ENCODE results near the gene CASR.

CASR gene

GRCh38 chr3:122227036-122227781, 43.7 kb downstream of the CASR start:
- no peaks in the 10 kb centered on the region for H3K36me3 ChIP-seq (ENCODE audit: insufficient read depth, low read length)
- H3K27me3 ChIP-seq (ENCODE audit: insufficient read depth, low read length): no peaks in the 10 kb centered on the region
- H3K9me3 ChIP-seq (ENCODE audit: low read length): no peaks in the 10 kb centered on the region
- H3K4me1 ChIP-seq (ENCODE audit: insufficient read depth, low read length): no peaks in the 10 kb centered on the region
- no peak overlapping the region for H2AFZ ChIP-seq (ENCODE audit: low read depth, low read length)
- H3K4me3 ChIP-seq (ENCODE audit: low read length): no peak overlapping the region

- Histone ChIP-seq H2AFZ (ENCODE audit: low read depth, low read length) (no peak overlapping the region), H3K9me3 (ENCODE audit: low read length) (no peaks in the 10 kb centered on the region), H3K36me3 (ENCODE audit: insufficient read depth, low read length) (no peaks in the 10 kb centered on the region), H3K27me3 (ENCODE audit: insufficient read depth, low read length) (peaks cover 3% of the 10 kb centered on the region), H3K4me1 (ENCODE audit: insufficient read depth, low read length) (no peaks in the 10 kb centered on the region), H3K4me3 (ENCODE audit: low read length) (no peak overlapping the region)
Measured at GRCh38 chr3:122230174-122230573, 46.7 kb downstream of the CASR start.

- Histone ChIP-seq H2AFZ (ENCODE audit: low read depth, low read length) (no peak overlapping the region), H3K4me3 (ENCODE audit: low read length) (no peak overlapping the region), H3K4me1 (ENCODE audit: insufficient read depth, low read length) (no peaks in the 10 kb centered on the region), H3K27me3 (ENCODE audit: insufficient read depth, low read length) (peaks cover 3% of the 10 kb centered on the region), H3K9me3 (ENCODE audit: low read length) (no peaks in the 10 kb centered on the region), H3K36me3 (ENCODE audit: insufficient read depth, low read length) (no peaks in the 10 kb centered on the region)
Measured at GRCh38 chr3:122231465-122232157, 48.1 kb downstream of the CASR start.

GRCh38 chr3:122232485-122232884, 49.0 kb downstream of the CASR start:
- no peak overlapping the region for H2AFZ ChIP-seq (ENCODE audit: low read depth, low read length)
- no peaks in the 10 kb centered on the region for H3K36me3 ChIP-seq (ENCODE audit: insufficient read depth, low read length)
- H3K27me3 ChIP-seq (ENCODE audit: insufficient read depth, low read length): peaks cover 3% of the 10 kb centered on the region
- H3K4me1 ChIP-seq (ENCODE audit: insufficient read depth, low read length): no peaks in the 10 kb centered on the region
- H3K9me3 ChIP-seq (ENCODE audit: low read length): no peaks in the 10 kb centered on the region
- no peak overlapping the region for H3K4me3 ChIP-seq (ENCODE audit: low read length)

DNA sequence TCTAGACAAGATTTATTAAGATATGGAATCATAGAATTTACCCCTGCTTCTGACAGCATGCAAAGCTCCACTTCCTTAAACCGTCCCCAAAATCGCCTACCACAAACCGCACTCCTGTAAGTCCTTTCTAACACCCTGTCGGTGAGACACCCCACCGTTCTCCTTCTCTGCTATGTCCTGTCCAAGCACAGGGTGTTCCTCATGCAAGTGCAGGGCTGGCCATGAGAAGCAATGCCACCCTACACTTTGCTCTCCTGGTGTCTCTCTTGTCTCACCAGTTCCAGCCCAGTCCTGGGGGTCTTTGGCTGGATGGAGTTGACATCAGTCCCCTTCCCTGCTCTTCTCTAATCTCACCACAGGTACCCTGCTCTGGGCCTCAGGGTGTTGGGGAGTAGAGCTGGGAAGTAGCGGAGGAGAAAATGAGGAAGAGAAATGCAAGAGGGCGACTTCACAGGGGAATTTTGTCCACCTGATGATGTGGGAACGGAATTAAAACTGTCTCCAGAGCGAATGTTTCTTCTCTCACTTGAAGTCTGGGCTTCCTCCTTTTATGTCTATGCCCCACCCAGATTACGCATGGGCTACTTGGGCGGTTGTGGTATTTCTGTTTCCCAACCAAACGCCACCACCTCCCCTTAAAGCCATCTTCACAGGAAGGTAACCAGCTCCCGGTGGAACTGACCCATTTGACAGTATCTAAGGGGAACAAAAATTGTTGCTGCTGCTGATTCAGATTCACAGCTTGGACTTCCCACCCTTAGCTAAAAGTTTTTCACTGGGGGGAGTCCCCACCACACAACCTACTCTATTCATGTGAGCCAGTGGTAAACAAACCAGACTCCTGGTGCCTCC, 49.9 kb downstream of the CASR start:
- Histone ChIP-seq H3K4me1 (ENCODE audit: insufficient read depth, low read length) (no peaks in the 10 kb centered on the region), H3K36me3 (ENCODE audit: insufficient read depth, low read length) (no peaks in the 10 kb centered on the region), H3K4me3 (ENCODE audit: low read length) (no peak overlapping the region), H3K9me3 (ENCODE audit: low read length) (no peaks in the 10 kb centered on the region), H3K27me3 (ENCODE audit: insufficient read depth, low read length) (peaks cover 3% of the 10 kb centered on the region), H2AFZ (ENCODE audit: low read depth, low read length) (no peak overlapping the region)

DNA sequence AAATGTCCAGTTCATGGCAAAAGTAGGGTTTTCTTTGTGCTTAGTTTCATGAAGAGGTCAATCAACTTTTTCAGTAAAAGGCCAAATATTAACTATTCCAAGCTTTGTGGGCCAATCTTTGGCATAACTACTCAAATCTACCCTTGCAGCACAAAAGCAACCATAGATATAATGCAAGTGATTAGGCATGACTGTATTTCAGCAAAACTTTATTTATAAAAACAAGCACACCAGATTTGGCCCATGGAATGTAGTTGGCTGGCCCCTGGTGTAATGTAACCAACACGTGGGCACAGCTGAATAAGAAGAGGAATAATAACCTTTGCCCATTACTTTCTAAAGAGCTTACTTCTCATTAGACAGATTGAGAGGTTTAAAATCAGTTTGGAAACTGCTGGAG, 50.6 kb downstream of the CASR start:
- H3K36me3 ChIP-seq (ENCODE audit: insufficient read depth, low read length): no peaks in the 10 kb centered on the region
- no peak overlapping the region for H2AFZ ChIP-seq (ENCODE audit: low read depth, low read length)
- H3K4me1 ChIP-seq (ENCODE audit: insufficient read depth, low read length): no peaks in the 10 kb centered on the region
- no peak overlapping the region for H3K4me3 ChIP-seq (ENCODE audit: low read length)
- no peaks in the 10 kb centered on the region for H3K9me3 ChIP-seq (ENCODE audit: low read length)
- H3K27me3 ChIP-seq (ENCODE audit: insufficient read depth, low read length): peaks cover 3% of the 10 kb centered on the region

- H3K27me3 ChIP-seq (ENCODE audit: insufficient read depth, low read length): peaks cover 3% of the 10 kb centered on the region
- no peaks in the 10 kb centered on the region for H3K4me1 ChIP-seq (ENCODE audit: insufficient read depth, low read length)
- no peak overlapping the region for H2AFZ ChIP-seq (ENCODE audit: low read depth, low read length)
- H3K9me3 ChIP-seq (ENCODE audit: low read length): no peaks in the 10 kb centered on the region
- no peak overlapping the region for H3K4me3 ChIP-seq (ENCODE audit: low read length)
- H3K36me3 ChIP-seq (ENCODE audit: insufficient read depth, low read length): no peaks in the 10 kb centered on the region
Measured at GRCh38 chr3:122235147-122235546, 51.7 kb downstream of the CASR start.

DNA sequence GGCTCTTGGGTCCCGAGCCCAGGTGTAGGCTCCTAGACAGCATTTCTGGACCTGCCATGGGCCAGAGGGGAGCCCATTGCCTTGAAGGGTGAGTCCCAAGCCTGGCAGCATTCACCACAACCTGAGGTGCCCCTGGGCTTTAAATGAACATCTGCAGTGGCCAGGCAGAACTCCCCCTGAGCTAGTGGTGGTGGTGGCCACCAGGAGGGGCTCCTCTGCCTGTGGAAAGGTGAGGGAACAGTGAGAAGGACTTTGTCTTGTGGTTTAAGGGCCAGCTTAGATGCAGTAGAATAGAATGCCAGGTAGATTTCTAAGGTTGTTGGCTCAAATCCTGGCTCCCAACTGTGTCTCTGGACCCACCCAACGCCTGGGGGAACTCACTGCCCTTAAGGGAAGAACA, 55.6 kb downstream of the CASR start:
- Histone ChIP-seq H3K4me1 (ENCODE audit: insufficient read depth, low read length) (no peaks in the 10 kb centered on the region), H3K4me3 (ENCODE audit: low read length) (no peak overlapping the region), H3K27me3 (ENCODE audit: insufficient read depth, low read length) (peaks cover 2% of the 10 kb centered on the region), H3K36me3 (ENCODE audit: insufficient read depth, low read length) (no peaks in the 10 kb centered on the region), H3K9me3 (ENCODE audit: low read length) (no peaks in the 10 kb centered on the region), H2AFZ (ENCODE audit: low read depth, low read length) (no peak overlapping the region)

GRCh38 chr3:122245513-122246174, 62.2 kb downstream of the CASR start:
- H3K27me3 ChIP-seq (ENCODE audit: insufficient read depth, low read length): peaks cover 8% of the 10 kb centered on the region
- no peaks in the 10 kb centered on the region for H3K36me3 ChIP-seq (ENCODE audit: insufficient read depth, low read length)
- H3K4me1 ChIP-seq (ENCODE audit: insufficient read depth, low read length): no peaks in the 10 kb centered on the region
- H3K9me3 ChIP-seq (ENCODE audit: low read length): no peaks in the 10 kb centered on the region
- H3K4me3 ChIP-seq (ENCODE audit: low read length): no peak overlapping the region
- no peak overlapping the region for H2AFZ ChIP-seq (ENCODE audit: low read depth, low read length)

DNA sequence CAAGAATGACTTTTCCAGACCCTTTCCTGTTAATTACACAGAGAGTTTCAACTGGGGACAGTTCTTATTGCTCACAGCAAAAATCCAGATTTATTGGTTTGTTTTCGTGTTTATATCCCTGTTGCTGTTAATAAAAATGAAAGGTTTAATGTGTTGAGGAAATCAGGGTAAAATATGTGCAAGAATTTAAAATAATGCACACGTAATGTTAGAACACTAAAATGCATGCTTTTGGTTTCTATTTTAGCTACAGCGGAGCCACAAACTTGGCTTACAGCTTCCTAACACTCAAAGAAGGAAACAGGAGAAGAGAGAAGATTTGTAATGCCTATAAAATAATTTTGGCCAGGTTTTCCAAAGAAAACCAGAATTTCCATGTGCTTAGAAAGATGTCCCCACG, 62.7 kb downstream of the CASR start:
- H2AFZ ChIP-seq (ENCODE audit: low read depth, low read length): no peak overlapping the region
- no peaks in the 10 kb centered on the region for H3K4me1 ChIP-seq (ENCODE audit: insufficient read depth, low read length)
- peaks cover 10% of the 10 kb centered on the region for H3K27me3 ChIP-seq (ENCODE audit: insufficient read depth, low read length)
- no peaks in the 10 kb centered on the region for H3K36me3 ChIP-seq (ENCODE audit: insufficient read depth, low read length)
- no peaks in the 10 kb centered on the region for H3K9me3 ChIP-seq (ENCODE audit: low read length)
- no peak overlapping the region for H3K4me3 ChIP-seq (ENCODE audit: low read length)

- no peak overlapping the region for H2AFZ ChIP-seq (ENCODE audit: low read depth, low read length)
- H3K27me3 ChIP-seq (ENCODE audit: insufficient read depth, low read length): peaks cover 10% of the 10 kb centered on the region
- H3K4me3 ChIP-seq (ENCODE audit: low read length): no peak overlapping the region
- H3K36me3 ChIP-seq (ENCODE audit: insufficient read depth, low read length): no peaks in the 10 kb centered on the region
- no peaks in the 10 kb centered on the region for H3K4me1 ChIP-seq (ENCODE audit: insufficient read depth, low read length)
- H3K9me3 ChIP-seq (ENCODE audit: low read length): no peaks in the 10 kb centered on the region
Measured at GRCh38 chr3:122247087-122247824, 63.8 kb downstream of the CASR start.

- peaks cover 10% of the 10 kb centered on the region for H3K27me3 ChIP-seq (ENCODE audit: insufficient read depth, low read length)
- H3K4me3 ChIP-seq (ENCODE audit: low read length): no peak overlapping the region
- H3K9me3 ChIP-seq (ENCODE audit: low read length): no peaks in the 10 kb centered on the region
- H3K4me1 ChIP-seq (ENCODE audit: insufficient read depth, low read length): no peaks in the 10 kb centered on the region
- H2AFZ ChIP-seq (ENCODE audit: low read depth, low read length): no peak overlapping the region
- H3K36me3 ChIP-seq (ENCODE audit: insufficient read depth, low read length): no peaks in the 10 kb centered on the region
Measured at GRCh38 chr3:122247825-122248185, 64.3 kb downstream of the CASR start.
